Muscle layer of colon (tissue), 2 donors: ENCODE data around the gene TSC22D1.

Source experiments
- H3K27ac ChIP-seq: one replicate; pipeline ENCODE4 v1.7.0; 2013; ENCODE audit warnings: low read depth, mild to moderate bottlenecking, low read length, moderate library complexity
- H3K27me3 ChIP-seq, 2 donors: one replicate each; pipeline ENCODE4 v1.7.0; 2013; ENCODE audit warnings: low read length in 2 of 2, mild to moderate bottlenecking in 2 of 2; ENCODE audit not compliant: insufficient read depth in 2 of 2, control insufficient read depth in 1 of 2
- H3K36me3 ChIP-seq: one replicate; pipeline ENCODE4 v1.7.0; 2013; ENCODE audit warnings: mild to moderate bottlenecking, low read length; ENCODE audit not compliant: insufficient read depth
- H3K4me1 ChIP-seq: one replicate; pipeline ENCODE4 v1.7.0; 2013; ENCODE audit warnings: mild to moderate bottlenecking, low read length; ENCODE audit not compliant: insufficient read depth
- H3K4me3 ChIP-seq, 2 donors: one replicate each; pipeline ENCODE4 v1.7.0; 2013; ENCODE audit warnings: low read length in 2 of 2, low read depth in 1 of 2, mild to moderate bottlenecking in 1 of 2, moderate library complexity in 1 of 2
- H3K9ac ChIP-seq: one replicate; pipeline ENCODE4 v1.7.0; 2013; ENCODE audit warnings: low read length
- H3K9me3 ChIP-seq: one replicate; pipeline ENCODE4 v1.7.0; 2013; ENCODE audit warnings: mild to moderate bottlenecking, low read length
- donor health status: abdominal sarcoma.
- donor health status: Adenocarcinoma of cecum.

Gene TSC22D1

GRCh38 chr13:44397766-44398223 is 178.3 kb downstream of the TSC22D1 start:
- no peaks in the 10 kb centered on the region for H3K27me3 ChIP-seq
- H3K4me3 ChIP-seq: no peak overlapping the region
- H3K36me3 ChIP-seq: no peaks in the 10 kb centered on the region
- no peak overlapping the region for H3K27ac ChIP-seq
- no peaks in the 10 kb centered on the region for H3K4me1 ChIP-seq
- H3K9ac ChIP-seq: no peak overlapping the region
- H3K9me3 ChIP-seq: no peaks in the 10 kb centered on the region

DNA sequence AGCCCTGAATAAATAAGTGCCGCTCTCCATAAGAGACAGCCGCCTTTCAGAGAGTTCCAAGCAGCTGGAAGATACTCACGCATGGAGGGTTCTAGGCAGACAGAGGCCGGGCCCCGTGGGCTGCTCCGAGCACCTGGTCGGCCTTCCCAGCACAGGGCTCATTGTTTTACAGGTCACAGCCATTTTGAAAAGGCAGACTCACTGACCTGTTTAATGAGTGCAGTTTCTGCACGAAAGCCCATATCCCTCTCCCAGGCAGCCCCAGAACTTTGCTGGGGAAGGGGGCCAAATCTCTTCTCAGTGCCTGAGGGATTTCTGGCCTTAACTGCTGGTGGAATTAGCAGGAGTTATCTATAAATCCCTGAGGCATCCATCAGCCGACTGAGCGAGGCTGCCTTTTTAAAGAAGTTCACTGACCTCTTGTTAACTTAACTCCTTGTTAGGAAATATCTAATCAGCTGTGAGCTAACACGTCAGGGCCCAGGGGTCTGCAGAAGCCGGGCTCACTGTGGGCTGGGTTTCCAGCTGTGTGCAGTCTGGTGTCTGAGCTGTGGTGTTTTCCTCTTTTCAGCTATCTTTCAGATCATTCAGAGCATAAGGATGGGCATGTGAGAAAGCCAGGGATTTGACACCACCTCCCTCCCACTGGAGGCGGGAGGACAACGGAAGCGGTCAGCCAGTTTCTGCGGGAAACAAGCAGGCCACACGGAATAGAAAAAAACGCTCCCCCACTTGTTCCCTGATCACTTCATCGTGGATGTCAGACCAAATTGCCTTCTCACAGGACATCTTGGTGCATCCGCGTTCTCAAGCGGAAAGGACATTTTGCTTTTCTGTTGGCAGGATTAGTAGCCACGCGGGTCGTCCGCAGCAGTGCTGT is 179.2 kb downstream of the TSC22D1 start:
- Histone ChIP-seq H3K27me3 (no peaks in the 10 kb centered on the region), H3K36me3 (no peaks in the 10 kb centered on the region), H3K27ac (peak overlapping the region; percentile 14), H3K9ac (no peak overlapping the region), H3K9me3 (no peaks in the 10 kb centered on the region), H3K4me3 (no peak overlapping the region), H3K4me1 (no peaks in the 10 kb centered on the region)

GRCh38 chr13:44395976-44396694 is 180.0 kb downstream of the TSC22D1 start:
- no peak overlapping the region for H3K4me3 ChIP-seq
- no peak overlapping the region for H3K27ac ChIP-seq
- no peaks in the 10 kb centered on the region for H3K9me3 ChIP-seq
- H3K9ac ChIP-seq: no peak overlapping the region
- no peaks in the 10 kb centered on the region for H3K4me1 ChIP-seq
- no peaks in the 10 kb centered on the region for H3K36me3 ChIP-seq
- H3K27me3 ChIP-seq: no peaks in the 10 kb centered on the region

DNA sequence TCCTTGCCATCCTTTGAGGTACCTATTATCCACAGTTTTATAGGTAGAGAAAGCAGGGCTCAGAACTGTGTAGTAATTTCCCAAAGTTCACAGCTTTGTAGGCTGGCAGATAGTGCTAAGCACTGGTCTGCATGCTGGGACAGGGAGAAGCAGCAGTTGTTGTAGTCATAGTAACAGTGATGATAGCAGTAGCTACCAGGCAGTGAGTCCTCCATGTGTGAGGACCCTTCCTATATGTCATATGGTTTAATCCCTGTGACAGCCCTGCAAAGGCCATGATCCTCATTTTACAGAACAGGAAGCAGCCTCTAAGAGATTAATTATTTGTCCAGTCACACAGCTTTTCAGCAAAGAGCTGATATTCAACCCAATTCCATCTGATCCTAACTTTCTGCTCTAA is 181.5 kb downstream of the TSC22D1 start:
- H3K4me3 ChIP-seq: no peak overlapping the region
- H3K4me1 ChIP-seq: no peaks in the 10 kb centered on the region
- H3K27me3 ChIP-seq: no peaks in the 10 kb centered on the region
- H3K27ac ChIP-seq: no peak overlapping the region
- H3K36me3 ChIP-seq: no peaks in the 10 kb centered on the region
- H3K9me3 ChIP-seq: no peaks in the 10 kb centered on the region
- H3K9ac ChIP-seq: no peak overlapping the region

DNA sequence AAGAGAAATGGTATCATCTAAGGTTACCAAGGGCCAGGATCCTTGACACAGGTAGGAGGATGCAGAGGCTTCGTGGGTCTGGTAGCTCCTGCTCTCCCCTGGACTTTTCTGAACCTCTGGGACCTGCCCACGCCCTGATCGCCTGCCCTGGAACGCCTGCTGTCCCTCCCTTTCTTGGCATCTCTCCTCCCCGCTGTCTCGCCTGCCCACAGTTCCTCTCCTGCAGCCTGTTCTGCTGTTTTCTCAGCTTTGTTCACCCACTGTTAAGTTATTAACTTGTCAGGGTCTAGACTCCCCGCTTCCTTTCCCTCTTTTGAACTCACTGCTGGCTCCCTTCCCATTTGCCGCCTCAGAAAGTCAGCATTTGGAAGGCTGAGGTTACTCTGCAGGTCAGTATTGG is 182.7 kb downstream of the TSC22D1 start:
- H3K4me1 ChIP-seq: no peaks in the 10 kb centered on the region
- H3K4me3 ChIP-seq: no peak overlapping the region
- H3K36me3 ChIP-seq: no peaks in the 10 kb centered on the region
- H3K9ac ChIP-seq: no peak overlapping the region
- H3K27ac ChIP-seq: no peak overlapping the region
- no peaks in the 10 kb centered on the region for H3K27me3 ChIP-seq
- H3K9me3 ChIP-seq: no peaks in the 10 kb centered on the region

- no peak overlapping the region for H3K27ac ChIP-seq
- no peak overlapping the region for H3K4me3 ChIP-seq
- no peaks in the 10 kb centered on the region for H3K36me3 ChIP-seq
- H3K9ac ChIP-seq: no peak overlapping the region
- H3K4me1 ChIP-seq: no peaks in the 10 kb centered on the region
- H3K9me3 ChIP-seq: no peaks in the 10 kb centered on the region
- no peaks in the 10 kb centered on the region for H3K27me3 ChIP-seq
These were observed 186.3 kb downstream of the TSC22D1 start for GRCh38 chr13:44389876-44390275.

DNA sequence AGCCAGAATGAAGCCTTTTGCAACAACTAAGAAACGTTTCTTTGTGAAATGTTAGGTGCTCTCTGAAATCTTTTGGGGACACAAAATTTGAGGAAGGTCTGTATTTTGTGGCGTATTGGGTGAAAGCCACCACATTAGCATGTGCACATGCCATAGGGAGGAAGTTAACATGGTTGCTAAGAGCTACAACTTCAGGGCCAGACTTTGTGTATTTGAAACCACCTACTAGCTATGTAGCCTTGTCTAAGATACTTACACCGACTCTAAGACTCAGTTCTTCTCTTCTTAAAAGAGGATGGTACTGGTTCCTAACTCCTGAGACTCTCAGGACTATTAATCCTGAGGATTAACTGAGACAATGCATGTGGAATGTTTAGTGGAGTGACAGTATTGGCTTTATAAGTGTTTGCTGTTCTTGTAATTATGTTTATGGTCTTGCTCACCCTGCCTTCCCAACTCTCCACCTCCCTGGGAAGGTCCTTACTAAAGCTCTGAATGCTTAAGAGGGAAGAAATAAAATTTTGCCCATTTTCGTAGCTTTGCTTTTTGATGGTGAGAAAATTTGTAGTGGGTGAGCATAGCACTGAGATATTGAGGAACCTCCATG is 187.0 kb downstream of the TSC22D1 start:
- no peaks in the 10 kb centered on the region for H3K9me3 ChIP-seq
- H3K27ac ChIP-seq: no peak overlapping the region
- no peaks in the 10 kb centered on the region for H3K4me1 ChIP-seq
- H3K9ac ChIP-seq: no peak overlapping the region
- H3K36me3 ChIP-seq: no peaks in the 10 kb centered on the region
- no peak overlapping the region for H3K4me3 ChIP-seq
- no peaks in the 10 kb centered on the region for H3K27me3 ChIP-seq

DNA sequence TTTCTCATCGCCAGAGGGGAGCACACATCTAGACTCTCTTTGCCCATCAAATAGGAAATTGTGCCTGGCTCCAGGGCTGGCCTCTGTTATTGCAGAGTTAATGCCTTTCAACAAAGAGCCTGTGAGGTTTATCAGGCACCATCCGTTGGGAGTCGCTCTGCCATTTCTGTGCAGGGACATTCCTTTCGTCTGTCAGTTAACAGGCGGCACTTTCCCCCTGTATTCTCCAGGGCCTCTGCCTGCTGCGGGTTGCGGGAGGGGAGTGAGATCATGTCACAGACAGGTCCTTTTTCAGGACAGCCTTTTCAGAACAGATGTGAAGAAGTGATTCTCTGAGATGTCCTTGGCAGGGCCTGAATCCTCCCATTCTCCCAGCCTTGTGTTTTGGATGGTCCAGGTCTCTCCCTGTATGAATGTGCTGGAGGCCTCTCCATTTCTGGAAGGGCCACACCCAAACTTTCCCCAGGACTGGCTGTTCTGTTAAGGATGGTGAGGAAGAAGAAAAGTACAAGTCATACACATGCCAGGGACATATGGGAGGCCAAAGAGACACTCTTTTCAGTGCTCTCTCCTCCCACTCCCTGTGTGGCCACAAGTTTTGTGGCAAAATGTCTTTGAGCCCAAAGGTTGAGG is 187.6 kb downstream of the TSC22D1 start:
- no peak overlapping the region for H3K9ac ChIP-seq
- no peaks in the 10 kb centered on the region for H3K4me1 ChIP-seq
- H3K36me3 ChIP-seq: no peaks in the 10 kb centered on the region
- no peak overlapping the region for H3K27ac ChIP-seq
- no peaks in the 10 kb centered on the region for H3K27me3 ChIP-seq
- no peaks in the 10 kb centered on the region for H3K9me3 ChIP-seq
- H3K4me3 ChIP-seq: no peak overlapping the region

- Histone ChIP-seq H3K4me1 (no peaks in the 10 kb centered on the region), H3K36me3 (no peaks in the 10 kb centered on the region), H3K27me3 (no peaks in the 10 kb centered on the region), H3K9me3 (no peaks in the 10 kb centered on the region), H3K9ac (no peak overlapping the region), H3K27ac (no peak overlapping the region), H3K4me3 (no peak overlapping the region)
These were observed 189.1 kb downstream of the TSC22D1 start for GRCh38 chr13:44386913-44387556.

GRCh38 chr13:44385847-44386246 is 190.3 kb downstream of the TSC22D1 start:
- no peaks in the 10 kb centered on the region for H3K36me3 ChIP-seq
- no peaks in the 10 kb centered on the region for H3K9me3 ChIP-seq
- H3K4me3 ChIP-seq: no peak overlapping the region
- no peaks in the 10 kb centered on the region for H3K4me1 ChIP-seq
- H3K27ac ChIP-seq: no peak overlapping the region
- H3K27me3 ChIP-seq: no peaks in the 10 kb centered on the region
- no peak overlapping the region for H3K9ac ChIP-seq

DNA sequence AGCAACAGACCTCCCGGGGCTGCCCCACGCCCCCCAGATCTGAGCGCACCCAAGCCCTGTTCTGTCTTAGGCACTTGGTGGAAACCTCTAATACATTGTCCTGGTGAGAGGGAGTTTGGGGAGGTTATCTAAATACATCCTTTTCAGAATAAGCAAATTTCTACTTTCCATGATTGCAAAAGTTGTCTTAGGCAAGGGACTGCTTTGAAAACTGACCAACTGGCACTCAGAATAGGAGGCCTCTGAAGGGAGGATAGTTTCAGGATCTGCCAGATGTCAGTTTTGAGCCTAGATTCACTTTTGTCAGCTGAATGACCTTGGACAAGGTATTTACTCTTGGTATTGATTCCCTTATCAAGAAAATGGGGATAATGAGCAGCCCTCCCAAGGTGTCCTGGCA is 190.7 kb downstream of the TSC22D1 start:
- Histone ChIP-seq H3K27me3 (no peaks in the 10 kb centered on the region), H3K4me3 (no peak overlapping the region)

More for the DNA sequence above, 190.7 kb downstream of the TSC22D1 start:
- no peaks in the 10 kb centered on the region for H3K4me1 ChIP-seq
- no peaks in the 10 kb centered on the region for H3K9me3 ChIP-seq
- H3K36me3 ChIP-seq: no peaks in the 10 kb centered on the region
- H3K27ac ChIP-seq: no peak overlapping the region
- no peak overlapping the region for H3K9ac ChIP-seq
